ENCODE measurements around the gene CDH4. TPM values are rescaled to one million over a fixed set of nuclear protein-coding genes. Genes with fewer than 3 reads are reported as not detected.
A peak's percentile ranks its signal among the peaks of the same experiment; 100 is the strongest.

The CDH4 gene
- total RNA-seq, 1 experiment from 2014 or later, result 0.12 TPM

GRCh38 chr20:61628901-61629601 lies 377.0 kb downstream of the CDH4 start:
- no peak for DNase-seq (ENCODE audit: low read depth)

- DNase-seq (ENCODE audit: low read depth), result no peak
Observed at GRCh38 chr20:61629602-61630390, 377.7 kb downstream of the CDH4 start.

- DNase-seq (ENCODE audit: low read depth), result no peak
Observed at GRCh38 chr20:61630391-61630650, 378.3 kb downstream of the CDH4 start.

GRCh38 chr20:61630816-61631215 lies 378.8 kb downstream of the CDH4 start:
- no peak for DNase-seq (ENCODE audit: low read depth)

- DNase-seq (ENCODE audit: low read depth), result no peak
Observed at GRCh38 chr20:61631751-61632150, 379.7 kb downstream of the CDH4 start.

- no peak for DNase-seq (ENCODE audit: low read depth)
Observed at GRCh38 chr20:61633004-61633403, 380.9 kb downstream of the CDH4 start.

GRCh38 chr20:61634376-61635145 lies 382.5 kb downstream of the CDH4 start:
- DNase-seq (ENCODE audit: low read depth), result no peak

- no peak for DNase-seq (ENCODE audit: low read depth)
Observed at GRCh38 chr20:61635721-61636455, 383.8 kb downstream of the CDH4 start.

GRCh38 chr20:61636531-61637116 lies 384.6 kb downstream of the CDH4 start:
- no peak for DNase-seq (ENCODE audit: low read depth)

GRCh38 chr20:61638802-61639585 lies 386.9 kb downstream of the CDH4 start:
- DNase-seq (ENCODE audit: low read depth), result no peak

- DNase-seq (ENCODE audit: low read depth), result peak; percentile 71
Observed at GRCh38 chr20:61640131-61640870, 388.2 kb downstream of the CDH4 start.

GRCh38 chr20:61640871-61641245 lies 388.8 kb downstream of the CDH4 start:
- no peak for DNase-seq (ENCODE audit: low read depth)

- DNase-seq (ENCODE audit: low read depth), result no peak
Observed at GRCh38 chr20:61643656-61644377, 391.8 kb downstream of the CDH4 start.

- no peak for DNase-seq (ENCODE audit: low read depth)
Observed at GRCh38 chr20:61644378-61645076, 392.5 kb downstream of the CDH4 start.

- no peak for DNase-seq (ENCODE audit: low read depth)
Observed at GRCh38 chr20:61645732-61646131, 393.7 kb downstream of the CDH4 start.

GRCh38 chr20:61646453-61646852 lies 394.4 kb downstream of the CDH4 start:
- DNase-seq (ENCODE audit: low read depth), result no peak

GRCh38 chr20:61646986-61647385 lies 394.9 kb downstream of the CDH4 start:
- no peak for DNase-seq (ENCODE audit: low read depth)

- no peak for DNase-seq (ENCODE audit: low read depth)
Observed at GRCh38 chr20:61647702-61648101, 395.6 kb downstream of the CDH4 start.

Measured in RPMI7951 (cell line).